H9 (cell line): ENCODE data around the gene PSKH1. TPM values are rescaled to one million over a fixed set of nuclear protein-coding genes. Genes with fewer than 3 reads are reported as not detected.

Experiments
- DNase-seq: peaks from one replicate; pipeline ENCODE4 v3.0.0-alpha.2; 2017
- H2AFZ ChIP-seq: one replicate; pipeline ENCODE4 v1.6.1; 2013; ENCODE audit warnings: mild to moderate bottlenecking, low read length, control low read depth, moderate library complexity
- H2AK5ac ChIP-seq: 2 replicates; pipeline ENCODE4 v1.6.1; 2013; ENCODE audit warnings: low read length, control low read depth, mixed read lengths; ENCODE audit not compliant: insufficient read length
- H2BK120ac ChIP-seq: one replicate; pipeline ENCODE4 v1.6.1; 2013; ENCODE audit warnings: low read depth, mild to moderate bottlenecking, low read length, control low read depth, inconsistent platforms; ENCODE audit not compliant: poor library complexity, severe bottlenecking
- H2BK12ac ChIP-seq: 2 replicates; pipeline ENCODE4 v1.6.1; 2013; ENCODE audit warnings: low read length, control low read depth, mixed read lengths, low read depth; ENCODE audit not compliant: insufficient read length
- H2BK15ac ChIP-seq: 2 replicates; pipeline ENCODE4 v1.6.1; 2013; ENCODE audit warnings: low read depth, low read length, control low read depth
- H2BK20ac ChIP-seq: one replicate; pipeline ENCODE4 v1.6.1; 2013; ENCODE audit warnings: low read depth, mild to moderate bottlenecking, low read length, control low read depth, inconsistent platforms; ENCODE audit not compliant: poor library complexity, severe bottlenecking
- H2BK5ac ChIP-seq: 2 replicates; pipeline ENCODE4 v1.6.1; 2013; ENCODE audit warnings: low read length, control low read depth, mixed read lengths; ENCODE audit not compliant: insufficient read length
- H3K14ac ChIP-seq: 2 replicates; pipeline ENCODE4 v1.6.1; 2013; ENCODE audit warnings: low read length, control low read depth; ENCODE audit not compliant: insufficient read depth
- H3K18ac ChIP-seq: 2 replicates; pipeline ENCODE4 v1.6.1; 2013; ENCODE audit warnings: low read depth, mild to moderate bottlenecking, mixed read lengths, low read length, control low read depth; ENCODE audit not compliant: insufficient read length
- H3K23ac ChIP-seq: 2 replicates; pipeline ENCODE4 v1.6.1; 2013; ENCODE audit warnings: low read length, control low read depth, mixed read lengths, low read depth; ENCODE audit not compliant: insufficient read length
- H3K23me2 ChIP-seq: 2 replicates; pipeline ENCODE4 v1.6.1; 2013; ENCODE audit warnings: low read depth, mild to moderate bottlenecking, mixed read lengths, low read length, control low read depth; ENCODE audit not compliant: insufficient read length, poor library complexity, severe bottlenecking
- H3K27ac ChIP-seq: 2 replicates; pipeline ENCODE4 v1.5.1; 2013; ENCODE audit warnings: low read length, control low read depth, mixed read lengths, low read depth; ENCODE audit not compliant: insufficient read length
- H3K27me3 ChIP-seq: 2 replicates; pipeline ENCODE4 v1.6.1; 2013; ENCODE audit warnings: low read length, control low read depth, inconsistent platforms; ENCODE audit not compliant: insufficient read depth
- H3K4ac ChIP-seq: 2 replicates; pipeline ENCODE4 v1.6.1; 2013; ENCODE audit warnings: low read depth, mild to moderate bottlenecking, control low read depth, inconsistent platforms, low read length, moderate library complexity
- H3K4me1 ChIP-seq: 2 replicates; pipeline ENCODE4 v1.6.1; 2013; ENCODE audit warnings: low read length, control low read depth, inconsistent platforms; ENCODE audit not compliant: insufficient read depth
- H3K4me2 ChIP-seq: 2 replicates; pipeline ENCODE4 v1.6.1; 2013; ENCODE audit warnings: low read length, control low read depth, mixed read lengths; ENCODE audit not compliant: insufficient read length, insufficient read depth
- H3K56ac ChIP-seq: 2 replicates; pipeline ENCODE4 v1.6.1; 2013; ENCODE audit warnings: low read depth, mild to moderate bottlenecking, mixed read lengths, low read length, control low read depth; ENCODE audit not compliant: insufficient read length
- H3K79me1 ChIP-seq: 2 replicates; pipeline ENCODE4 v1.6.1; 2013; ENCODE audit warnings: low read depth, mild to moderate bottlenecking, moderate library complexity, low read length, control low read depth, inconsistent platforms; ENCODE audit not compliant: insufficient read depth, poor library complexity, severe bottlenecking
- H3K79me2 ChIP-seq: 2 replicates; pipeline ENCODE4 v1.6.1; 2013; ENCODE audit warnings: low read length, control low read depth, inconsistent platforms; ENCODE audit not compliant: insufficient read depth
- H3K9ac ChIP-seq: 2 replicates; pipeline ENCODE4 v1.6.1; 2013; ENCODE audit warnings: low read length, control low read depth, mixed read lengths; ENCODE audit not compliant: insufficient read length; ENCODE audit errors: extremely low read depth
- H3K9me3 ChIP-seq: one replicate; pipeline ENCODE4 v1.6.1; 2013; ENCODE audit warnings: low read depth, low read length, inconsistent platforms; ENCODE audit not compliant: control insufficient read depth
- H3T11ph ChIP-seq: one replicate; pipeline ENCODE4 v1.6.1; 2013; ENCODE audit warnings: mild to moderate bottlenecking, low read length, control low read depth, inconsistent platforms
- H4K20me1 ChIP-seq: one replicate; pipeline ENCODE4 v1.6.1; 2013; ENCODE audit not compliant: control insufficient read depth, insufficient read length, insufficient read depth
- H4K5ac ChIP-seq: 2 replicates; pipeline ENCODE4 v1.6.1; 2013; ENCODE audit warnings: low read depth, mild to moderate bottlenecking, mixed read lengths, low read length, control low read depth; ENCODE audit not compliant: insufficient read length
- H4K8ac ChIP-seq: replicated peaks from 2 replicates; pipeline ENCODE4 v1.6.1; 2013; ENCODE audit warnings: low read length, control low read depth, mixed read lengths, low read depth; ENCODE audit not compliant: insufficient read length
- H4K91ac ChIP-seq: 2 replicates; pipeline ENCODE4 v1.6.1; 2013; ENCODE audit warnings: low read depth, mild to moderate bottlenecking, moderate library complexity, mixed read lengths, low read length, control low read depth; ENCODE audit not compliant: insufficient read length
- H3K27ac Mint-ChIP-seq, 3 experiments: 2 replicates in 2 of 3; 3 replicates in 1 of 3; pipeline ENCODE4 v1.8.0; 2020 to 2021; ENCODE audit warnings: mixed read lengths in 3 of 3, mild to moderate bottlenecking in 1 of 3, moderate library complexity in 1 of 3
- H3K27me3 Mint-ChIP-seq: 2 replicates; pipeline ENCODE4 v1.8.0; 2021; ENCODE audit warnings: low read depth, mild to moderate bottlenecking, moderate library complexity, mixed read lengths
- H3K36me3 Mint-ChIP-seq, 3 experiments: 2 replicates in 2 of 3; 3 replicates in 1 of 3; pipeline ENCODE4 v1.8.0; 2020 to 2021; ENCODE audit warnings: low read depth in 3 of 3, mixed read lengths in 3 of 3; ENCODE audit not compliant: insufficient read depth in 1 of 3
- H3K4me1 Mint-ChIP-seq, 2 experiments: 2 replicates each; pipeline ENCODE4 v1.8.0; 2020; ENCODE audit warnings: mixed read lengths in 2 of 2
- H3K4me3 Mint-ChIP-seq, 2 experiments: 2 replicates in 1 of 2; 3 replicates in 1 of 2; pipeline ENCODE4 v1.8.0; 2020 to 2021; ENCODE audit warnings: mild to moderate bottlenecking in 2 of 2, mixed read lengths in 2 of 2, moderate library complexity in 1 of 2
- H3K9me3 Mint-ChIP-seq, 2 experiments: 2 replicates in 1 of 2; 3 replicates in 1 of 2; pipeline ENCODE4 v1.8.0; 2020; ENCODE audit warnings: mild to moderate bottlenecking in 2 of 2, mixed read lengths in 2 of 2, moderate library complexity in 1 of 2
- CTCF ChIP-seq: fragments of 200-600 bp; sonication (generic); conservative IDR thresholded peaks from 3 replicates; pipeline ENCODE4 v1.8.0; 2021; ENCODE audit warnings: antibody characterized with exemption, mild to moderate bottlenecking
- whole genome bisulfite sequencing: extraction: QIAGEN DNeasy Blood & Tissue Kit; methylation state at CpG from one replicate; pipeline ENCODE4 v1.1.7; 2013; ENCODE audit warnings: missing lambda C conversion rate, low lambda C conversion rate, mixed read lengths; ENCODE audit not compliant: insufficient read length; ENCODE audit errors: extremely low coverage; 5-methylcytosine and 5-hydroxymethylcytosine counted together
- total RNA-seq: library from RNA; stranded (reverse); gene quantifications from 2 replicates; pipeline ENCODE4 v1.2.1, GENCODE V29; 2021

Gene PSKH1
- total RNA-seq, 1 experiment from 2014 or later, result 29.1 TPM

DNA sequence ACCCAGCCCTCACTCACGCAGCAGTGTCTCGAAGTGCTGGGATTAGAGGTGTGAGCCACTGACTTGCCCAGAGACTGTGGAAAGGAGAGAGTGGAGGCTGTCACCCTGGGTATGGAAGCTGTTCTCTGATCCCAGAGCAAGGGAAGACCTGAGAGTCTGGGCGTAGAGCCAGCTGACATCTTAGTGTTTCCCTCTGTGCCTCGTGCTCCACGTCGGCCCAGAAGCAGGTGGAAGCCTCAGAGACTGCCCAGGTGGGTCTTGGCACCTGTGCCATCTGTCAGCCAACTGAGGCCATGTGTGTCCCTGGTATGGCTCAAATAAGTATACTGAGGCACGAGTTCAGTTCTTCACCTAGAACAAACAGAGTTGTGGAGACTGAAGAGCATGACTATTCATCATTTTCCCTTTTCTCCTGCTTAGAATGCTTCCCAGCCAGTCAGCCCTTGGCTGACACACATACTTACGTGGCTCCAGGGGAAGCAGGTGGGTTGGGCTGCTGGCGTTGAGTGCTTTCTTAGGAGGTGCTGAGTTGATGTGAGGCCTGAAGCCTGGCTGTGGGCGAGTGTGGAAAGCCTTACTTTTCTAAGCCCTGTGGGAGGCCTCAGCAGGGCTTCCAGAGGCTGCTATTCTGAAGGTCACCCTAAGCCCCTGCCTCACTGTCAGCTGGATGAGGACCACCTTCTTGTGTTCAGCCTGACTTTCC lies 30.5 kb downstream of the PSKH1 start:
- WGBS, result no CpG with 5 or more reads among the region's 10 CpGs
- H3K4me1 ChIP-seq, result no peaks in the 10 kb centered on the region
- H3K9me3 ChIP-seq, result no peaks in the 10 kb centered on the region
- Mint-ChIP-seq H3K27ac (no peak overlapping the region), H3K9me3 (no peaks in the 10 kb centered on the region), H3K36me3 (peaks cover 1 to 8% (median 4%) of the 10 kb centered on the region in 3 experiments; a peak in 5 of 7 replicates), H3K4me3 (no peak overlapping the region), H3K4me1 (peaks cover 4 to 16% of the 10 kb centered on the region in 2 experiments; a peak in 2 of 4 replicates), H3K27me3 (no peaks in the 10 kb centered on the region)
- H3K23ac ChIP-seq, result no peak overlapping the region
- H3K18ac ChIP-seq, result no peak overlapping the region
- DNase-seq, result no peak
- no peak overlapping the region for H2BK12ac ChIP-seq
- H2BK15ac ChIP-seq, result no peak overlapping the region
- H3T11ph ChIP-seq, result no peak overlapping the region
- H3K27me3 ChIP-seq, result no peaks in the 10 kb centered on the region
- TF ChIP-seq CTCF, result no peak
- H2BK120ac ChIP-seq, result no peak overlapping the region
- no peaks in the 10 kb centered on the region for H4K20me1 ChIP-seq
- H2BK5ac ChIP-seq, result no peak overlapping the region
- no peak overlapping the region for H3K9ac ChIP-seq
- no peak overlapping the region for H4K91ac ChIP-seq
- H3K4me2 ChIP-seq, result no peak overlapping the region
- no peak overlapping the region for H2BK20ac ChIP-seq
- no peak overlapping the region for H2AFZ ChIP-seq
- H4K8ac ChIP-seq, result no peak overlapping the region
- H4K5ac ChIP-seq, result no peak overlapping the region
- H3K14ac ChIP-seq, result no peak overlapping the region
- H2AK5ac ChIP-seq, result no peak overlapping the region
- H3K56ac ChIP-seq, result no peak overlapping the region
- H3K79me1 ChIP-seq, result no peaks in the 10 kb centered on the region
- no peak overlapping the region for H3K27ac ChIP-seq
- H3K4ac ChIP-seq, result no peak overlapping the region
- no peaks in the 10 kb centered on the region for H3K23me2 ChIP-seq
- H3K79me2 ChIP-seq, result no peaks in the 10 kb centered on the region
